ENCODE measurements around the gene GNAI1.

GNAI1 gene

DNA sequence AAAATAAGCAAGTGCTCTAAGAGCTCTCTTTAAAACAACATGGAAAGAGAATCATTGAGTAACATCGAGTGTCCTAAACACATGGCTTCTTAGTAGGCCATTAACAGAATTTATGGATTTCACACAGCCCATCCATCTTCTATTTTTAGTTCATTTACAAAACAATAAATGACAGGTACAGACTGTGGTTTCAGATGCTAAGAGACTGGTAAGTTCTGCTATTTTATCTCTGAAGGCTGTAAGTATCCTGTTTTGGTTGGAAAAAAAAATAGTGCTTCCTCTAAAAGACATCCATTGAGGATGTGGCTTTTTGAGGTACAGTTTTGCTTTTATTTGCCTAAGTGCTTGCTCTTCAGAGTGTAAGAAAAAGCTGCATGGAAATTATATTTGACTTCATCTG is 27.4 kb upstream of the GNAI1 start:
- TF ChIP-seq, protein P1, sequence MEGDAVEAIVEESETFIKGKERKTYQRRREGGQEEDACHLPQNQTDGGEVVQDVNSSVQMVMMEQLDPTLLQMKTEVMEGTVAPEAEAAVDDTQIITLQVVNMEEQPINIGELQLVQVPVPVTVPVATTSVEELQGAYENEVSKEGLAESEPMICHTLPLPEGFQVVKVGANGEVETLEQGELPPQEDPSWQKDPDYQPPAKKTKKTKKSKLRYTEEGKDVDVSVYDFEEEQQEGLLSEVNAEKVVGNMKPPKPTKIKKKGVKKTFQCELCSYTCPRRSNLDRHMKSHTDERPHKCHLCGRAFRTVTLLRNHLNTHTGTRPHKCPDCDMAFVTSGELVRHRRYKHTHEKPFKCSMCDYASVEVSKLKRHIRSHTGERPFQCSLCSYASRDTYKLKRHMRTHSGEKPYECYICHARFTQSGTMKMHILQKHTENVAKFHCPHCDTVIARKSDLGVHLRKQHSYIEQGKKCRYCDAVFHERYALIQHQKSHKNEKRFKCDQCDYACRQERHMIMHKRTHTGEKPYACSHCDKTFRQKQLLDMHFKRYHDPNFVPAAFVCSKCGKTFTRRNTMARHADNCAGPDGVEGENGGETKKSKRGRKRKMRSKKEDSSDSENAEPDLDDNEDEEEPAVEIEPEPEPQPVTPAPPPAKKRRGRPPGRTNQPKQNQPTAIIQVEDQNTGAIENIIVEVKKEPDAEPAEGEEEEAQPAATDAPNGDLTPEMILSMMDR (IDR thresholded peaks at IDR 0.05; ENCODE audit: control extremely low read depth, extremely low read depth, low read depth, missing control alignments): no peak
- ChIA-PET CTCF (interaction anchor here (1.1 to 1.9 kb wide), 4 partner anchors 10 to 49 kb away, joined by 3 to 8 read pairs (median 4); no protein-coding TSS in a partner anchor), POLR2A (no interaction called here)
- DNase-seq (ENCODE audit: extremely low spot score): no peak

DNA sequence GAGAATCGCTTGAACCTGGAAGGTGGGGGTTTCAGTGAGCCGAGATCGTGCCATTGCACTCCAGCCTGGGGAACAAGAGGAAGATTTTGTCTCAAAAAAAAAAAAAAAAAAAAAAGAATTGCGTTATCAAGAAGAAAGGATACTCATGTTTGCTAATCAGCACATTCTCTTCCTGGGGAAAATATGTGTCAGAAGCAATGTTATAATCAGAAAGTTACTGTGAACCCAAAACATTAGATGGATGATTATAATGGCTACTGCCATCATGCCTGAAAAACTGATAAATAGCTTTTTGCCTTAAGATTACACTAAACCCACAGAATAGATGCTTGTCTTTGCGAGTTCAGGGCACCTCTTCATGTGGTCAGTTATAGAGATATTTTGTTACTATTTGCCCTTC is 24.3 kb upstream of the GNAI1 start:
- TF ChIP-seq, protein P1 (IDR thresholded peaks at IDR 0.05; ENCODE audit: control extremely low read depth, extremely low read depth, low read depth, missing control alignments): no peak
- CTCF ChIA-PET: interaction anchor here (0.9 kb wide), 1 partner anchor 21 kb away, joined by 3 read pairs; no protein-coding TSS in a partner anchor
- no peak for DNase-seq (ENCODE audit: extremely low spot score)
- POLR2A ChIA-PET: no interaction called here

DNA sequence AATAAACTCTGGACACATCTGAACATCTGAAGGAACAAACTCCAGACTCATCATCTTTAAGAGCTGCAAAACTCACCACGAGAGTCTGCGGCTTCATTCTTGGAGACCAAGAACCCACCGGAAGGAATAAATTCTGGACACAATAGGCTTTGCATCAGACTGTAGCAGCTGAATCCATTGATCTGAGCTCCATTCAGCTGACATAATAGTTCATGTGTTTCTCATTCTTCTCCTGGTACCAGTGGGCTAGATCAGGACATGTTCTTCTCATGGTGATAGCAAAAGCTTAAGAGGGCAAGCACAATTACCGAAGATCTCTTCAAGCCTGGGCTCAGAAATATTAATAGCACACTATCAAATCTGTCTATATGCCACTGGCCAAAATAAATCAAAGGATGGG is 20.5 kb upstream of the GNAI1 start:
- TF ChIP-seq, protein P1 (IDR thresholded peaks at IDR 0.05; ENCODE audit: control extremely low read depth, extremely low read depth, low read depth, missing control alignments): no peak
- DNase-seq (ENCODE audit: extremely low spot score): no peak
- POLR2A ChIA-PET: no interaction called here
- CTCF ChIA-PET: no interaction called here

GRCh38 chr7:80124526-80125264 is 9.9 kb upstream of the GNAI1 start:
- TF ChIP-seq, protein P1 (IDR thresholded peaks at IDR 0.05; ENCODE audit: control extremely low read depth, extremely low read depth, low read depth, missing control alignments): no peak
- no peak for DNase-seq (ENCODE audit: extremely low spot score)
- POLR2A ChIA-PET: no interaction called here
- CTCF ChIA-PET: no interaction called here

DNA sequence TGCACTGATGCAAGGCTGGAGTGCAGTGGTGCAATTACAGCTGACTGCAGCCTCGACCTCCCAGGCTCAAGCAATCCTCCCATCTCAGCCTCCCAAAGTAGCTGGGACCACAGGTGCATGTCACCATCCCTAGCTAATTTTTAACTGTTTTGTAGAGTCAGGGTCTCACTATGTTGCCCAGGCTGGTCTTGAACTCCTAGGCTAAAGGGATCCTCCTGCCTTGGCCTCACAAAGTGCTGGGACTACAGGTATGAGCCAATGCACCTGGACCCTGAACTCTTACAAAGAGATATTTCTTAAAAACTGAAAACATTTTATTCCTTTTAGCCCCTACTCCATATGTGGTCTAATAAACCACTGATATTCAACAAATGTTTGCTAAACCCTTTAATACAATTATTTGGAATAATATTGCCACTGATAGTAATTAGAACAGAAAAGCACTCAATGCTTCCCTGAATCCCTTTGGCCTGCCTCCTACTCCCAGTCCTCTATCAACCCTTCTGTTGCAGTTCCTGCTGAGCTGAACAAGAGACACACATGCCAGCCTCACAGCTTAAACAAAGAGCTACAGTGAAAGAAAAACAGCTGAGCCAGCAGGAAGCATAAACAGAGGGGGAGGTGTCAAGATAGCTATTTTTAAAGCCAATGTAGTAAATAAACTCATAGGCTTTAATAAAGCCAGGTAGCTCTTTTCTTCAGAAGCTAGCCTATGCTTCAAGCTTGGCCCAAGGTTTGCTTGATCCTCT is 7.0 kb upstream of the GNAI1 start:
- CTCF ChIA-PET: no interaction called here
- DNase-seq (ENCODE audit: extremely low spot score): no peak

DNA sequence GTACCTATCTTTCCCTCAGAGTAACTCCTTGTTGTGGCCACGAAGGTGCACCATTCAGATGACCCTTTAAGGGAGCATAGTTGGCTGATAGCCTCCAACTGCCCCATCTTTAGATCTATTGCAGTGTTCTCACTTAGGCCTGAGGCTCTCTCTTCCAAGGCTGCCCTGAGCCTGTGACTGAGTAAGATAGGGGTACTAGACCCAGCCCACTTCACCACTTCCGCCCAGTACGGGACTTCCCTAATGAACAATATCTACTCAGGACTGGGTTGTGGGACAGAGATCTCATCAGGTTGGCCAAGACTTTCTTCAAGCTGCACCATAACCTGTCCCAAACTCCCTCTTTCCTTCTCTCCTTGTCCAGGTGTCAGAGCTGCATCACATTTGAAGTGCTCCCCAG is 5.7 kb upstream of the GNAI1 start:
- no peak for DNase-seq (ENCODE audit: extremely low spot score)
- TF ChIP-seq, protein P1 (IDR thresholded peaks at IDR 0.05; ENCODE audit: control extremely low read depth, extremely low read depth, low read depth, missing control alignments): no peak
- ChIA-PET POLR2A (no interaction called here), CTCF (no interaction called here)

More for the DNA sequence above, 7.0 kb upstream of the GNAI1 start:
- POLR2A ChIA-PET: no interaction called here
- TF ChIP-seq, protein P1 (IDR thresholded peaks at IDR 0.05; ENCODE audit: control extremely low read depth, extremely low read depth, low read depth, missing control alignments): no peak

All from GM10248 (cell line).